Kidney glomerular epithelial cell (primary cell): Measurements from ENCODE around the gene FANCF.
A peak's percentile ranks its signal among the peaks of the same experiment; 100 is the strongest.
"Not testable (repeated sequence)": the region's sequence is repeated elsewhere in the genome, so short reads cannot be mapped to it uniquely, and the experiment has no call there.

Experiments
- DNase-seq: peaks from one replicate; lab custom pipeline; 2025; lab: John Stamatoyannopoulos, UW

The FANCF gene

GRCh38 chr11:22625448-22626287 is at the start of gene FANCF:
TSS of gene FANCF (minus strand) at chr11:22625823. CDS start at chr11:22625810, 13 bp downstream.
- DNase-seq, result peak; percentile 98

DNA sequence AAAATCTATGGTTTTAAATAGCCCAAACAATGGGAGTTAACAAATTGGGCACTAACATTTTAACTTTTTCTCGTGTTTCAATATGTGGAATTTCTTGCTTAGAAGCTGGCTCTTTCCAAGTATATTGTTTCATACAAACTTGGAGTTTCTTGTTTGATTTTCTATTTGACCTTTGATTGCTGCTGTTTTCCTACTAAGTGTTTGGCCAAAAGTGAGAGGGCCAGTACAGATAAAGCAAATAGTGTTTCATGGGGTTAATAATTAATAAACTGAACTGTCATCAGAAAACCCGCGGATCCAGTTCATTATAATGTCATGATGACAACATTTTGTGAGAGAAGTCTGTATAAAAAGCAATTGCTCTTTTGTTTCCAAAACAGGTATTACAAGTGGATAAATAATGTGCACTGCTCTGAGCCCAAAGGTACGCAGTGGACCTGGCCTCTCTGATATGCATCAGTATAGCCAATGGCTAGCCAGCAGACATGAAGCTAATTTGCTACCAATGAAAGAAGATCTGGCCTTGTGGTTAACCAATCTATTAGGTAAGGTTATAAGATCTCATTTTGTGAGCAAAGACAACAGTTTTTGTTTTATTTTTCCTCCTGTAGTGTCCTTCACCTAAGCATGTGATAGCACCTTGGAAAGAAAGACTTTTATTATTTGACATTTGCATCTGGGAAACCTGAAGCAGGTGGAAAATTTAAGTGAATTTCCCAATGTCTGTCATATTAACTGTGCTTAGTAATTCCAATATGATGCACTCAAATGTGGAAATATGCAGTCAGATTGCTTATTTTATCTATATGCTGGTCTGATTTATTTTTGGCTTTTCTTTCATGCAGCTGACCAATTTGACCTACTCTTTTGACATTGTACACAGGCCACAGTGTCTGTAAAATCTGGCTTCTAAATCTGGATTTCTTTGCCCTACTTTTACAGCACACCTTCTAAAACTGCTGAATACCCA is 49.1 kb upstream of the FANCF start:
- DNase-seq, result no peak

DNA sequence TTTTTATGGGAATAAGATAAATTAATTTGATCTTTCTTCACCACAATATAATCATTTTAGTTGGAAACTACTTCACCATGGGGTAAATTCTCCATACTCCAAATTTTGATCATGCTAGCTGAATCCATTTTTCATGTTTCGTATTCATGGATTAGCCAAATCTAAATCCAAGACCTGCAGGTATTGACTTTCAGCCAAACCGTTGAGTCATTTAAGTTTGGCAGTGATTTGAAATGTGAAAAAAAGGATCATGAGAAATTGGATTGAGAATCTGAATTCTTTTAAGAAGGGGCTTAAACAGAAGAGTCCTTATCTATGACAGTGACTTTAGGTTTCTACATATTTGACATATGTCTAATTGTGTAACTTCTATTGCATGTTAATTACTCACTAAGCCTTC is 46.1 kb upstream of the FANCF start:
- DNase-seq, result no peak

GRCh38 chr11:22670830-22671229 is 45.2 kb upstream of the FANCF start:
- DNase-seq, result peak; percentile 52

GRCh38 chr11:22669368-22669767 is 43.7 kb upstream of the FANCF start:
- DNase-seq, result no peak

GRCh38 chr11:22668005-22668796 is 42.6 kb upstream of the FANCF start:
- DNase-seq, result no peak

DNA sequence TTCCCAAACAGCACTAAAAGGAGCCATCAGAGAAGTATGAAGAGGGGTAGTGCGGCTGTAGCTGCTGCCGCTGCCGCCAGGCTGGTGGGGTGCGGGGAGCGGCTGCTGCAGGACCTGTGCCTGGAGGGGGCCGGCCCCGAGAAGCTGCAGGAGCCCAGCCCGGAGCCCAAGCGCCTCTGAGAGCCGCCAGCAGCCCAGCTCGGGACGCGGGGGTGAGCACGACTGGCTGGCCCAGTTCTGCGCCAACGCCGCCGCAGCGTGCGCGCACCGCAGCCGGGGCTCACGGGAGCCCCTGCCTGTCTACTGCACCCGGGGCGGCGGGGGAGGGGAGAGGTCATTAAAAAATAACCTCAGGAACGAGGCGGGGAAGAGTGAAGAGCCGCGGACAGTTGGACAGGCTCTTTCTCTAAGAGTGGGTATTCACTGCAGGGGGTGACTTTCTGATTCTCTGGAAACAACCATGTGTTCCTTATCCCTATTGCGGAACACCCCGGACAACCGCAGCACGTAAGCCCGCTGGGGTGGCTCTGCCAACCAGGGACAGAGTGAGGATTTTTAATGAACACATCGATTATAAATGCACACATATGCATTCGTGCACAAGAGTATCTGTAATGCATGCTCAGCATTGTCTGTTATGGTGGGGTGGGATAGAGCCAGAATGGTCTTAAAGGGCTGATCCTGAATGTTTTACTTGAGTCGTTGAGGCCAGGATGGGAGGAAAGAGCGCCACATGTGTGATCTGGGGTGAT is 41.2 kb upstream of the FANCF start:
- DNase-seq, result no peak

- no peak for DNase-seq
Measured at GRCh38 chr11:22666325-22666687, 40.7 kb upstream of the FANCF start, which contains the start of gene GAS2. TSS of gene GAS2 (plus strand) at chr11:22666611. CDS start at chr11:22674870, 8,259 bp downstream.

- DNase-seq, result no peak
Measured at GRCh38 chr11:22659783-22660182, 34.2 kb upstream of the FANCF start.

DNA sequence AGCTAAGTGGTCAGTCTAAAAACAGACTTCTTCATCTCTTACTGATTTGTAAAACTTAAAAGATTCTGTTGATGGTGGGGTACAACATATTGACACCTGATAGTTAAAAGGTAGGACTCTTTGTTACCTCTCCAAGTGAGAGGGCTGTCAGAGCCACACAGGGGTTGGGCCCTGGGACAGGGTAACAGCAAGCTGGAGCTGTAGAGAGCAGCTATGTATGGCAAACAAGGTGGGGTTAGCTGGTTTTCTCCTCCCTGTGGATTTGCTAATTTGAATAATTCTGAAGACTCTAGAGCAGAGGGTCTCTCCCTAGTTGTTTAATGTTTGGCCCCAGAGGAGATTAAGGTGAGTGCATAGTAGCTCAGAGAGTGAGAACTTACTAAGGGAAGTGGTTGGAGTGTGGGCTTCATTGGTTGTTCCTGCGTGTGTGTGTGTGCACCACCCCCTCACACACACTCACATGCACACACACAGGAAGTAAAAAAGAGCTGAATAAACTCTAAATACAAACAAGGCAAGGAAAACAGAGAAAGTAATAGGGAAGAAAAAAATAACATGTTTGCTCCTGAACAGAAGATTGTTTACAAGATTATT is 31.6 kb upstream of the FANCF start:
- DNase-seq, result no peak

DNA sequence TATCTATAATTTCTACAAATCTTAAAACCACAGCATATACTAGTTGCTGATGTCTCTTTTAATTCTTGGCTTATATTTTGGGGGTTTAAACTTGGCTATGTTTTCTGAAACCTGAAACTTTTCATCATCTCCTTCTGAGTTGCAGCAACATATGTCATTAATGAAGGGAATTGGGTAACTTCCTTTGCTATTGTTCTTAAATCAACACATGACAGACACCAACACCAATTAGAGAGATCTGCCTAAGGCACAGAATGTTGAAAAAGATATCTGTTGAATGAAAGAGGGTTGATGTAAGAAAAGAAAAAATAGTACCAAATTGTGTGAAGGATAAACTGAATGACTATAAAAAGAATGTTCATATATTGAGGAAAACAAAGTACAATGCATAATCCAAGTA is 30.5 kb upstream of the FANCF start:
- DNase-seq, result no peak

GRCh38 chr11:22652346-22652745 is 26.7 kb upstream of the FANCF start:
- not testable (repeated sequence) for DNase-seq

DNA sequence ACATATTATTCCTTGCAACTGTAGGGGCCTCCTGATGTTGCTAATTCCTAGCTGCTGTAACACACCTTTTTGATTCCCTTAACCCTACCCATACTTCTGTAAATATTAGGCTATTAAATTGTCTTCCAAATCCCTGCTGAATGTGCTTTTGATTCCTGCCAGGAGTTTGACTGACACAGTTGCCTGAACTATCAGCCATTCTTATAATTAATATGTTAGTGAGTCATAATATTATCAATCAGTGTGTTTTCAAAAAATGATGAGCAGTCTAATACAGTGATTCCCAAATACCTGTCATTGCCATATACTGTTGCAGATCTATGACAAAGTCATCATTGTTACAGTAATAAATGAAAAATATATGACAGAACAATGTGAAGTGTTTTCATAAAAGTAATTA is 15.9 kb upstream of the FANCF start:
- DNase-seq, result no peak

- DNase-seq, result no peak
Measured at GRCh38 chr11:22640862-22641261, 15.2 kb upstream of the FANCF start.

- no peak for DNase-seq
Measured at GRCh38 chr11:22635689-22636088, 10.1 kb upstream of the FANCF start.

- peak; percentile 4 for DNase-seq
Measured at GRCh38 chr11:22634897-22635629, 9.4 kb upstream of the FANCF start.

DNA sequence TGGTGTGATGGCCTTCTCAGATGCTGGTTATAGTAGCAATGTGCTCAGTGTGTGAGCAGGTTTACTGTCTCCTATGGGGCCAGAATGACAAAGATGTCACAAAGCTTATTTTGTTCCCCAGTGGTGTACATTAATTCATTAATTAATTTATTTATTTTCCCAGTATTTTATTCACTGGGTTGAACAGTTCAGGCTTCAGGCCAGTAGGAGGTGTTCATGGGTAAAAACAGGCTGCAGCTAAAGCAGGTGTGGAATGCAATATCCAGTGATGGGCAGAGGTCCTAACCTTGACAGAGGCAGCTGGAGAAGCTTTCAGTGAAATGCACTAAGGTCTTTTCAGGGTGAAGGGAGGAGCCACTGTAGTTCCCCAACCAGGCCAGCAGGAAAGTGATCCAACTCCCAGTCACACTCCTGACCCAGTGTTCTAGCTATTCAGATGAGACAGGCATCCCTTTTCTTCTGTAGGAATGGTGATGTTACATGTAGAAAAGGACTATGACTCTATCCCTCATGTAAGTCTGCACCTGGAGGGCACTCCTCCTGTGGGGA is 7.8 kb upstream of the FANCF start:
- no peak for DNase-seq

- no peak for DNase-seq
Measured at GRCh38 chr11:22627421-22627820, 1.8 kb upstream of the FANCF start.

DNA sequence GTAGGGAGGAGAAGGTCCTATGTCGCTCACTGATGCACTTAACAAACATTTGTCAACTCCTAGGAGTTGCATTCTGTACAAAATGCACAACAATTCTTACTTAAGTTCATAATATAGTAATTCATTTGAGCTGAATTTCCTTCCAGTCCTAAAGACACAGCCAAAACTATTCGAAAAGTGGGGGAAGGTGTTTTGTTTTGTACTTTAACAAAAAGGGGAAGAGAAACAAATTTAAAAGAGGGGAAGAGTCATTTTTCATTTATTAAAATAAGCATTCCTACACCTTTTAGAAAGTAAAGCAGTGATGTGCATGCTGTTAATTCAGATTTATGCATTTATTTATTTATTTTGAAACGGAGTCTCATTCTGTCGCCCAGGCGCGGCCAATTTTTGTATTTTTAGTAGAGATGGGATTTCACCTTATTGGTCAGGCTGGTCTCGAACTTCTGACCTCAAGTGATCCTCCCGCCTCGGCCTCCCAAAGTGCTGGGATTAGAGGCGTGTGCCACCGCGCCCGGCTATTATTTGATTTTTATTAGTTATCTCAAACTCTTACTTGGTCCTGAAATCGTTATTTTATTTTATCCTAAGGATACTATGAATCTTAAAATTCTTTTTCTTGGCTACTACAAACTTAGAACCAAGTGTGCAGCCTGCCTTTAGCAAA is 1.1 kb upstream of the FANCF start:
- no peak for DNase-seq
